Activated CD4-positive, alpha-beta T cell treated with anti-CD3 and anti-CD28 coated beads, Interleukin-2, amount 10 ng/mL, durations not matched to agents 24 days and 14 days (primary cell): ENCODE measurements around the gene RRBP1. TPM values are rescaled to one million over a fixed set of nuclear protein-coding genes. Genes with fewer than 3 reads are reported as not detected.

Source experiments
- DNase-seq: peaks from one replicate; pipeline ENCODE4 v3.0.0; 2022
- H3K27ac Mint-ChIP-seq: one replicate; pipeline ENCODE4 v1.8.0; 2022; ENCODE audit warnings: mild to moderate bottlenecking, mixed read lengths
- H3K27me3 Mint-ChIP-seq: one replicate; pipeline ENCODE4 v1.8.0; 2022; ENCODE audit warnings: mixed read lengths
- H3K36me3 Mint-ChIP-seq: one replicate; pipeline ENCODE4 v1.8.0; 2022; ENCODE audit warnings: low read depth, mild to moderate bottlenecking, mixed read lengths
- H3K4me1 Mint-ChIP-seq: one replicate; pipeline ENCODE4 v1.8.0; 2021; ENCODE audit warnings: mixed read lengths
- H3K4me3 Mint-ChIP-seq: one replicate; pipeline ENCODE4 v1.8.0; 2022; ENCODE audit warnings: mild to moderate bottlenecking, moderate library complexity, mixed read lengths
- H3K9me3 Mint-ChIP-seq: one replicate; pipeline ENCODE4 v1.8.0; 2021; ENCODE audit warnings: mixed read lengths
- intact Hi-C: fragments of 100-400 bp; cut with micrococcal nuclease; formaldehyde crosslinking; loops from one replicate; pipeline ENCODE4 v1.15.1; 2023
- total RNA-seq: library from RNA; stranded (reverse); gene quantifications from 2 replicates; pipeline ENCODE4 v1.2.3, GENCODE V29; 2022

RRBP1 gene
- total RNA-seq, 1 donor from 2014 or later: 49.9 TPM

DNA sequence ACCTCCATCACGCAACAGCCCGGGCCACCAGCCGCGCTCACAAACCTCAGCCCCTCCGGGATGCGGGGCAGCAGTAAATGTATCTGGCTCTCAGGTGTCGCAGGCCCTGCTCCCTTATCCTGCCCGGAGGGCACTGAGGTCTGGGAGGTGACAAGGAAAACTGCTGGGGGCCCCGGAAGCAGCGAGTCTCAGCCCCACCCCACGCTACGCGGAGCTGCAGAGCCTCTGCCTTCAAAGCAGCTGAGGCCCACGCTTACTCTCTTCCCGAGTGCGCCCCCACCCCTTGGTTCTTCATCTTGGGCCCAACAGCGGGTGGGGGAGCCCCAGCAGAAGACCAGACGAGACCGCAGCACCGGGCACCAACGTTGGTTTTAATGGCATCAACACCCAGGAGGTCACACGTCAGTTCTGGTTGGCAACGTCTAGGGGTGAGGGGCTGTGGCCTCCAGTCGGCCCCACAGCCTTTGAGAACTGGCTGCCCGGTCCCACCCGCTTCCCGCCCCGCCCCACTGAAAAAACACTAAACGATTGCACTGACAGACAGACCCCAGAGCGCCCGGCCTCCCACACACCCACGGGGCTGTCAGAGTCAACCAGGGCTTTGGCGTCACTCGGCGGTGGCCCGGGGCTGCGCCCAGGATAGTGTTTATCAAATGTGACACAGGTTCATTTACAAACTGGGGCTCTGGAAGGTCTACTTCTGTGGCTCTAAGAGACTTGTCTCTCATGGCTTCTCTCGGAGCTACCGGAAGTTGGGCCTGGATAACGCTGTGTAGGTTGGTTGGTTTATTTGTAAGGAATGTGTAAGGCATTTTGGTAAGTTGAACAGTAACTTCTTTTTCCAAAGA is 68.5 kb downstream of the RRBP1 start:
- Mint-ChIP-seq H3K27me3 (no peaks in the 10 kb centered on the region), H3K9me3 (no peaks in the 10 kb centered on the region), H3K27ac (peak overlapping the region; percentile 3), H3K4me1 (peaks cover 24% of the 10 kb centered on the region), H3K36me3 (peaks cover 8% of the 10 kb centered on the region), H3K4me3 (no peak overlapping the region)
- DNase-seq: no peak
- intact Hi-C loops: loop anchor here (5.0 kb wide), 1 partner anchor 41 kb away; the partner anchor contains the start of gene DSTN

DNA sequence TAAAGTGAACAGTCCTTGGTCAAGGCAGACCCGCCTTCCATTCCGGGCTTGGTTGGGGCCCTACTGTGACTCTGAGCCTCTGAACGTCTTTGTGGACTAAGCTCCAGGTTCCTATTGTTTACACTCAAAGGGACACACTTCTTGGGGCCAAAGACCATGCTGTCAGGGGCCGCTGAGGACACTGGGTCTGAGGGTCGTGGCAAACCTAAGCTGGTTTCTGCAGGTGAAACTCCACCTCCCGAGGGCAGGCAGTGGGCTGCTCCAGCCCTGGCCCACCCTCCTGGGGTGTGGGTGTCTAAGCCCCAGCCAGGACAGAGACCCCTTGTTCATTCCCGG is 69.1 kb downstream of the RRBP1 start:
- Mint-ChIP-seq H3K27ac (peak overlapping the region; percentile 95), H3K4me3 (no peak overlapping the region), H3K4me1 (peaks cover 24% of the 10 kb centered on the region), H3K9me3 (no peaks in the 10 kb centered on the region), H3K27me3 (no peaks in the 10 kb centered on the region), H3K36me3 (peaks cover 7% of the 10 kb centered on the region)
- intact Hi-C loops: loop anchor here (5.0 kb wide), 1 partner anchor 41 kb away; the partner anchor contains the start of gene DSTN
- DNase-seq: no peak

GRCh38 chr20:17612287-17612991 is 69.6 kb downstream of the RRBP1 start:
- Mint-ChIP-seq H3K4me1 (peaks cover 24% of the 10 kb centered on the region), H3K36me3 (peaks cover 9% of the 10 kb centered on the region), H3K4me3 (peak overlapping the region; percentile 59), H3K9me3 (no peaks in the 10 kb centered on the region), H3K27me3 (no peaks in the 10 kb centered on the region), H3K27ac (peak overlapping the region; percentile 95)
- peak; percentile 72 for DNase-seq
- intact Hi-C loops: loop anchor here (5.0 kb wide), 1 partner anchor 40 kb away; the partner anchor contains the start of gene DSTN

GRCh38 chr20:17611540-17612286 is 70.3 kb downstream of the RRBP1 start:
- H3K4me1 Mint-ChIP-seq: peaks cover 24% of the 10 kb centered on the region
- H3K9me3 Mint-ChIP-seq: no peaks in the 10 kb centered on the region
- no peak for DNase-seq
- H3K4me3 Mint-ChIP-seq: no peak overlapping the region
- intact Hi-C loops: loop anchor here (5.0 kb wide), 1 partner anchor 39 kb away; the partner anchor contains the start of gene DSTN
- peak overlapping the region; percentile 95 for H3K27ac Mint-ChIP-seq
- no peaks in the 10 kb centered on the region for H3K27me3 Mint-ChIP-seq
- peaks cover 13% of the 10 kb centered on the region for H3K36me3 Mint-ChIP-seq

DNA sequence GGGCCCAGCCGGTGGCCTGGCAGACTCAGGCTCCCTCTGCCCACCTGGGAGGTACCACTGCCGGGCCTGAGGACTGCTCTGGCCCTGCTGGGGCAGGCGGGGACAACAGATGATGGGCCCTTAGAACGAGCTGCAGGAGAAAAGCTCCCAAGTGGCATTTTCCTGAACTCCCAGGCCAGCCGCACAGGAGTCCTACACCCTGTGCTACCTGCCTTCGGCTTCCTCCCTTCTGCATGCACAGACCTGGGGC is 70.8 kb downstream of the RRBP1 start:
- H3K27ac Mint-ChIP-seq: peak overlapping the region; percentile 80
- H3K36me3 Mint-ChIP-seq: peaks cover 13% of the 10 kb centered on the region
- H3K4me3 Mint-ChIP-seq: no peak overlapping the region
- intact Hi-C loops: loop anchor here (5.0 kb wide), 1 partner anchor 39 kb away; the partner anchor contains the start of gene DSTN
- H3K4me1 Mint-ChIP-seq: peaks cover 24% of the 10 kb centered on the region
- peak; percentile 74 for DNase-seq
- no peaks in the 10 kb centered on the region for H3K27me3 Mint-ChIP-seq
- no peaks in the 10 kb centered on the region for H3K9me3 Mint-ChIP-seq

GRCh38 chr20:17610566-17611289 is 71.3 kb downstream of the RRBP1 start:
- H3K27ac Mint-ChIP-seq: peak overlapping the region; percentile 80
- peaks cover 24% of the 10 kb centered on the region for H3K4me1 Mint-ChIP-seq
- peak overlapping the region; percentile 66 for H3K4me3 Mint-ChIP-seq
- intact Hi-C loops: loop anchor here (5.0 kb wide), 1 partner anchor 38 kb away; the partner anchor contains the start of gene DSTN
- H3K9me3 Mint-ChIP-seq: no peaks in the 10 kb centered on the region
- peak; percentile 91 for DNase-seq
- H3K27me3 Mint-ChIP-seq: no peaks in the 10 kb centered on the region
- H3K36me3 Mint-ChIP-seq: peaks cover 15% of the 10 kb centered on the region

DNA sequence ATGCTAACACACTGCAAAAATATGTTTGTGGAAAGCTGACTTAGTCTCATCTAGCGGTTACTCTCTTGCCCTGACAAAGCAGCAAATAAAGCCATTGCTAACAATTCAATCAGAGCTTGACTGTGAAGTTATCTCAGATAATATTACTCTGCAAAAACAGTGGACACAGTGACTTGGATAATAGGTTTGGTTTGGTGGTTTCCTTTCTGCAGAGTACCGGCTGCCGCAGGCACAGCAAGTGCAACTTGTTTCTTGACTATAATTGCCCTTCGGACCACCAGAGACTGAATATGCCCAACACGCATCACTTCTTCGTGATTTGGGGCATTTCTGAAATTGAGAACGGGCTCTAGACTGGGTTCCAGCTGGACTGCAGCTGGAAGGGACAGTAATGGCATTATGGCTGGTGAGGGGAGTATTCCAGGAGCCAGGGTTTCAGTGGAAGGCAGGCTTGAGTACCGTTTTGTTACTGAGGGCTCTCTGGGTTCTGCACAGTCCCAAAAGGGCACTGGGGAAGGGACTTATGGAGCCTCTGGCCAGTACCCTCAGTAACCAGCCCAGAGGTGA is 72.1 kb downstream of the RRBP1 start:
- H3K9me3 Mint-ChIP-seq: no peaks in the 10 kb centered on the region
- no peaks in the 10 kb centered on the region for H3K27me3 Mint-ChIP-seq
- DNase-seq: peak; percentile 56
- H3K36me3 Mint-ChIP-seq: peaks cover 18% of the 10 kb centered on the region
- peaks cover 24% of the 10 kb centered on the region for H3K4me1 Mint-ChIP-seq
- peak overlapping the region; percentile 66 for H3K4me3 Mint-ChIP-seq
- intact Hi-C loops: loop anchor here (5.0 kb wide), 1 partner anchor 38 kb away; the partner anchor contains the start of gene DSTN
- H3K27ac Mint-ChIP-seq: peak overlapping the region; percentile 80

DNA sequence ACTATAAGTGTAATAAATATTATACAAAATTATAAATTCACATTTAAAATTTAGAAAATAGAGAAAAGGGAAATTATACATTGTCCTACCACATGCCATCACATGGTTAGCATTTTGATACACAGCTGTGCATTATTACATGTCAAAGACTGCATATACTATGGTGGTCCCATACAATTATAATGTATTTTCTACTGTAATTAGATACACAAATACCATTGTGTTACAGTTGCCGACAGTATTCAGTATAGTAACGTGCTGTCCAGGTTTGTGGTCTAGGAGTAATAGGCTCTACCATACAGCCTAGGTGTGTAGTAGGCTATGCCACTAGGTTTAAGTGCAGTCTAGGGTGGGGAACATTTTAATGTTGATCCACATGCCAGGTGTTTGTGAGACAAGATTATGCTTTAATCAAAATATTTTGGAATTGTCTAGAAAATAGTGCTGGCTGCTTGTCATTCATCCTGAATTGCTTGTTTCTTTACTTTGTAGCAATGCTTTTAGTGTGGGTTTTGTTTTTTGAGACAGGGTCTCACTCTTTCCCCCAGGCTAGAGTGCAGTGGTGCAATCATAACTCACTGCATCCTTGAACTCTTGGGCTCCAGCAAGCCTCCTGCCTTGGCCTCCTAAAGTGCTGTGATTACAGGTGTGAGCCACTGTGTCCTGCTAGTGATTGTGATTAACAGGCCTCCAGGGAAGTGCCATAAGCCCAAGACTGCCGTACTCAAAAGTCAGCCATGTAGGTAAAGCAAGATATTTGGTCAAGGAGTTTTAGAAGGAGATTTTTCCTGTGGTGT is 73.1 kb downstream of the RRBP1 start:
- Mint-ChIP-seq H3K9me3 (no peaks in the 10 kb centered on the region), H3K4me1 (peaks cover 24% of the 10 kb centered on the region), H3K36me3 (peaks cover 24% of the 10 kb centered on the region), H3K27ac (no peak overlapping the region), H3K27me3 (no peaks in the 10 kb centered on the region), H3K4me3 (no peak overlapping the region)
- DNase-seq: peak; percentile 52
- intact Hi-C loops: no loop called here

GRCh38 chr20:17606001-17606400 is 76.0 kb downstream of the RRBP1 start:
- no peak overlapping the region for H3K4me3 Mint-ChIP-seq
- no peak for DNase-seq
- no peaks in the 10 kb centered on the region for H3K27me3 Mint-ChIP-seq
- H3K36me3 Mint-ChIP-seq: peaks cover 35% of the 10 kb centered on the region
- H3K27ac Mint-ChIP-seq: no peak overlapping the region
- intact Hi-C loops: no loop called here
- no peaks in the 10 kb centered on the region for H3K9me3 Mint-ChIP-seq
- peaks cover 20% of the 10 kb centered on the region for H3K4me1 Mint-ChIP-seq

- Mint-ChIP-seq H3K27ac (peak overlapping the region; percentile 6), H3K36me3 (peaks cover 38% of the 10 kb centered on the region), H3K4me1 (peaks cover 16% of the 10 kb centered on the region), H3K4me3 (no peak overlapping the region), H3K9me3 (no peaks in the 10 kb centered on the region), H3K27me3 (no peaks in the 10 kb centered on the region)
- intact Hi-C loops: no loop called here
- DNase-seq: no peak
Measured at GRCh38 chr20:17605131-17605660, 76.8 kb downstream of the RRBP1 start.

GRCh38 chr20:17602493-17602892 is 79.5 kb downstream of the RRBP1 start:
- intact Hi-C loops: no loop called here
- no peak for DNase-seq
- Mint-ChIP-seq H3K9me3 (no peaks in the 10 kb centered on the region), H3K27ac (no peak overlapping the region), H3K4me1 (peaks cover 3% of the 10 kb centered on the region), H3K4me3 (no peak overlapping the region), H3K36me3 (peaks cover 30% of the 10 kb centered on the region), H3K27me3 (no peaks in the 10 kb centered on the region)

- H3K27ac Mint-ChIP-seq: no peak overlapping the region
- H3K9me3 Mint-ChIP-seq: no peaks in the 10 kb centered on the region
- H3K36me3 Mint-ChIP-seq: peaks cover 29% of the 10 kb centered on the region
- H3K4me1 Mint-ChIP-seq: peaks cover 3% of the 10 kb centered on the region
- DNase-seq: no peak
- no peaks in the 10 kb centered on the region for H3K27me3 Mint-ChIP-seq
- intact Hi-C loops: no loop called here
- no peak overlapping the region for H3K4me3 Mint-ChIP-seq
Measured at GRCh38 chr20:17601957-17602356, 80.1 kb downstream of the RRBP1 start.
